ENCODE data around the gene CSRNP2.

GRCh38 chr12:51019927-51020326 lies 63.5 kb downstream of the CSRNP2 start:
- TF ChIP-seq CTCF (CRISPR knock-in tag; IDR thresholded peaks at IDR 0.05) (no peak), ZNF407 (CRISPR knock-in tag; IDR thresholded peaks at IDR 0.05; ENCODE audit: not compliant biosample characterization) (no peak), CREB1 (IDR thresholded peaks at IDR 0.05) (no peak), CREB1 (CRISPR knock-in tag; IDR thresholded peaks at IDR 0.05) (no peak), POLR2AphosphoS5 (IDR thresholded peaks at IDR 0.05; ENCODE audit: low read depth, low read length) (no peak), TAF1 (CRISPR knock-in tag; IDR thresholded peaks at IDR 0.05) (no peak), ZNF639 (CRISPR knock-in tag; conservative IDR thresholded peaks at IDR 0.05) (no peak), GABPA (IDR thresholded peaks at IDR 0.05; ENCODE audit: low read depth, low read length) (no peak), GABPA (CRISPR knock-in tag; IDR thresholded peaks at IDR 0.05; ENCODE audit: low read depth) (no peak), STAT6 (CRISPR knock-in tag; IDR thresholded peaks at IDR 0.05; ENCODE audit: borderline replicate concordance) (no peak), KLF9 (CRISPR knock-in tag; IDR thresholded peaks at IDR 0.05; ENCODE audit: low read depth) (no peak)

Measured in HepG2 (cell line).